DMS53 (cell line): ENCODE measurements around the gene BST1.
"Not testable (repeated sequence)": the region's sequence is repeated elsewhere in the genome, so short reads cannot be mapped to it uniquely, and the experiment has no call there.

ENCODE experiments used
- DNase-seq: peaks from one replicate; lab custom pipeline; 2025; lab: John Stamatoyannopoulos, UW

BST1 gene

DNA sequence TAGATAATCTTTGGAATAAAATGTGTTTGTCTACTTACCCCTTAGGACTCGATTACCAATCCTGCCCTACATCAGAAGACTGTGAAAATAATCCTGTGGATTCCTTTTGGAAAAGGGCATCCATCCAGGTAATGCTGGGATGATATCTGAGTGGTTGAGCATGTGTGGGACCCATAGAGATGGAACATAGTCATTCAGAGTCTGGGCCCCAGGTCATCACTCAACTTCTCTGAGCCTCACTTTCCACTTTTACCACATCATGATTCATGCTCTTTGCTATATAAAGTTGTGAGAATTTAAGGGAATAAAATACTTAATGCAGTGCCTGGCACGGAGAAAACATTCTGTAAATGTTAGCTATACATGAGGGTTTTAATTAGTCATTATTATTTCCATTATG, 8.9 kb downstream of the BST1 start:
- no peak for DNase-seq

GRCh38 chr4:15712214-15712613, 9.3 kb downstream of the BST1 start:
- DNase-seq, result no peak

- DNase-seq, result no peak
These were observed 11.3 kb downstream of the BST1 start for GRCh38 chr4:15714141-15714540.

DNA sequence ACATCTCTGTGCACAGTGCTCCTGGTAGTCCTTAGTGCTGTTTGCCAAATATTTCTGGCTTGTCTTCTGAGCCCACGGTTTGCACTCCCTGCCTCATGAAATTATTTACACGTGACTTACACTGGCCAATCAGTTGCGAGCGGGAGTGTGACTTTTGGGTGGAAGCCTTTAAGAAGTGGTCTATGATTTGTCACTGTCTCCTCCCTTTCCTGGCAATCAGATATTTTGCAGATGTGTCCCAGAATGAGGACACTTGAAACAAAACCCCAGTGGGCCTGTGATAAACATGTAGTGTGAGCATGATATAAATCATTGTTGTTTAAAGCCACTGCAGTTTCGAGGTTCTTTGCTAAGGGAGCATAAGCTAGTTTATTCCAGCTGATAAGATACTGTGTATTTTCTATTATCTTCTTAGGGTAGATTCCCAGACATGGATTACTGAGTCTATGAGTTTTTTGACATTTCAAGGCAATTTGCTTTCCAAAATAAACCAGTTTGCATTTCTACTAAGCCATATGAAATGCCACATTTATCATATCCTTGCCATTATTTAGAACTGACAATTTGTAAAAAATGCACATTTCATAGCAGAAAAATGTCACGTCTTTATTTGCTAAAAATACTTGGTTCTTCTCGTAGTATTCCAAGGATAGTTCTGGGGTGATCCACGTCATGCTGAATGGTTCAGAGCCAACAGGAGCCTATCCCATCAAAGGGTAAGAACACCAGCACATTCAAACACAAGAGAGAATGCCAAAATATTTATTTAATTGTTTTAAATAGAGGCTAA, 12.0 kb downstream of the BST1 start:
- DNase-seq, result no peak

DNA sequence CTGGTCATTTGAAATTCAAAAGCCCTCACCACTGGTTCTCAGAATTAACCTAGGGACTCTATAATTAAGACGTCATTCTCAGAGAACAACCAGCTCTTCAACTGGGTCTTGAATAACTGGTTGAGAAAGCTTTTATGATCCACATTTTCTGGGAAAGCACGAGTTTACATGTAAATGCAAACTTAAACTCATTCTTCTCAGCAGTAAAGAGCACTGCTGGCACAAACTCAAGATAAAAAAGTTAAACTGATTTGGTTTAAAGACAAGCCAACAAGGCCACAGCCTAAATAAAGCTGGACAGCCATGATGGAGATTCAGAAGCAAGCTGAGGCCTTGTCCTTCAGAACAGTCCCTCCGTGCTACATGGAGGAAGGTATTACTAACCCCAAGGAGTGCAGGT, 13.2 kb downstream of the BST1 start:
- no peak for DNase-seq

DNA sequence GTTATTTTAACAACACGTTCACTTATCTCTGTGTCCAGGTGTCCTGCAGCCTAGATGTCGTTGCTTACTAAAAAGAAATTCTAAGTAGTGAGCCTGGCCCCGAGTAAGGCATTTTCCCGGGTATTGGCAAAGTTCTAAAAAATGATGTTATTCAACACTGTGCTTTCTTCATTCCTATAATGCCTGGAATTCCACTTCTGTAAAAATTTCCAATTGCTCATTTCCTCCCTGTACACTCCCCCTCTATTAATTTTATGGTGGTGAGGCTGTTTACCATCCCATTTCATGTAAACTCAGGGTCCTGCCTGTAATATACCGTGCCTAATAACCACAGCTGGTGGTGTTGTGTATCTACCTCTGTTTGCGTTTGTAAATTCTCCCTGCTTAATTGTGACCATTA, 14.2 kb downstream of the BST1 start:
- DNase-seq, result no peak

DNA sequence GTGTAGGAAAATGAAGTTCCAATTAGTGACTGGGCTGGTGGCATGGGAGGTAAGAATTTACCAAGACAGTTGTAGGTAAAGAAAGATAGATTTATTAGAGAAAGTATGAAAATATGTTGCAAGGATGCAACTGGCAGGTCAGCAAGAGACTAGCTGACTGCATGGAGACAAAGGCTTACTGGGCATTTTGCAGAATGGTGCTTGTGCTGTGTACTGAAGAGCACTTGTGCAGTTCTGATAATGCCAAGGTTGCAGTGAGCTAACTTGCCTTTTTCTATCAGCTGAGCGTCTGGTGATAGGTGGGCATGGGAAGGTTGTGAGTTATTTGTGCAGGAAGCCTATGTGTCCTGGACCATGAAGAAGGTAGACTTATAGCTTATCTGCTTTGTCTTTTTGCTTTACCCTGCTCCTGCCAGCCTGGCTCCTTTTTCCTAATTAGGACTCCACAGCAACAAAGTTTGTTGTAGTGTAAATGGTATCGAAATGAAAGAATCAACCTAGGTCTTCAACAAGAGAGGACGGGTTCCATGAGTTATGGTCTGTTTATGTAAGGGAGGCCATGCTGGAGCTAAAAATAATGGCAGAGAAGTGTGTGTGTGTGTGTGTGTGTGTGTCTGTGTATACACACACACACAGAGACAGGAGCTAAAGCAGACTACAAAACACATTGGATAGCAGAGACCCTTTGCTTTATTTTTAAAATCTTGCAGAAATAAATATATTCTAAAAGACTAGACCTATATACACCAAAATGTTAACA, 15.0 kb downstream of the BST1 start:
- no peak for DNase-seq

DNA sequence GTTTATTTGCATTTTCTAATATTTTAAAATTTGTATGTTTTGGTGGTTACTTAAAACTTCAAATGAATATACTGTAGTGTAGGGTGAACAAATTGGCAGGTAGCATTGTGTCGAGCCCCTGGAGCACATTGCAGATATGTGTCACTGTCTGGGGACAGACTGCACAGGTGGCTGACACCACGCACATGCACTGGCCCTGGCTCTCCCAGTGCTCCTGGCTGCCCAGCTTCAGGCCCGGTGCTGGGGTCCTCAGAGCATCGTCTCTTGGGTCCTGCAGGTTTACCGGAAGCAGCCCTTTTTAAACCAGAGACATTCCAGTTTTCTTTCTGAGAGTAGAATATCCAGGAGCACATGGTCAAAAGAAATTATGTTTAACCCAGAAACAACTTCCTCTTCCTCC, 15.6 kb downstream of the BST1 start:
- no peak for DNase-seq

DNA sequence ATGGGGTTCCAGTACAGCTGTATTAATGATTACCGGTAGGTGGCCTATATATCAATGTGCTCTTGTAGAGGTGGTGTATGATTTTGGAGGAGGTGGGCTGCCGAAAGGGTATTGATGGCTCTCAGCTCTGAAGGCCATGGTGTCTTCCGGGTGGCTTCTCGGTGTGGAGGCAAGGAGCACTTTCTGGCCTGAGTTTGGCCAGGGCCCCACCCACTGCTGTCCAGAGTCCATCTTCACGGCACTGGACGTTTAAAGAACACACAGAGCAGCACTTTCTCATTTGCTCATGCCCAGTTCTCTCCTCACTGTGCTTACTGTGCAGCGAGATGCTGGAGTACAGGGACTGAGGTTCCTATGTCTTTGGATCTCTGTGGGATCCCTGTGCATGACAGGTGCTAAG, 16.1 kb downstream of the BST1 start:
- DNase-seq, result no peak

DNA sequence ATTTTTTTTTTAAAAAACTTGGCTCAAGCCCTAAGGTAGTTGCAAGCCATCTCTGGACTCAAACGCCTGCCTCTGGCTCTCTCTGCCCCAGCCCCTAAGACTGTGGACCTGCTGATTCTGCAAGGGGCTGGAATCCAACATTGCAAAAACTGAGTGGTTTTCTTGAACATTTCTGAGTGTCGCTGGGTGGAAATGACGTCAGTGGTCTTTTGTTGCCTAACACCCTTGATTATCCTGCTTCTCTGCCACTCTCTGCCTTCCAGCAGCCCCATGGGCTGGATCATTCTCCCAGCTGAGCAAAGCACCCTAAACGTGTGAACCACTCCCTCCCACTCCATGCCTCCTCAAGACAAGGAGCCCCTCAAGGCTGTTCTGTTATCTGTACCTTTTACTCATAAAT, 16.6 kb downstream of the BST1 start:
- DNase-seq, result no peak

- DNase-seq, result no peak
These were observed 18.0 kb downstream of the BST1 start for GRCh38 chr4:15720851-15721250.

DNA sequence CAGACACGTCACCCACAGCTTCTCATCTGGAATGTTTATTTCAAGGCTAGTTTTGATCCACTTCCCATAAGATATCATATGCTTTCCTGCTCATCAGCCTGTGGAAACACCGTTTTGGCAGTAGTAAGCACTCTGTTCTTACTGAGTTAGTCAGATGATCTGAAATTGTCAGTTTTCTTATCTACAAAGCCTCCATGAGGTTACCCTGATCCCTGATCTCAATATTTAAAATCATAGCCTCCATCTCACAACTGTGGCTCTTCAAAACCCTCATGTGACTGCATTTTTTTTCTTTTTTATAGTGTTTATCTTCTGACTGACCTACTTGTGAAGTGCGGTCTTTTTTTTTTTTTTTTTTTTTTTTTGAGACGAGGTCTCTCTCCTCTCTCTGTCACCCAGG, 22.7 kb downstream of the BST1 start:
- DNase-seq, result peak; percentile 57

DNA sequence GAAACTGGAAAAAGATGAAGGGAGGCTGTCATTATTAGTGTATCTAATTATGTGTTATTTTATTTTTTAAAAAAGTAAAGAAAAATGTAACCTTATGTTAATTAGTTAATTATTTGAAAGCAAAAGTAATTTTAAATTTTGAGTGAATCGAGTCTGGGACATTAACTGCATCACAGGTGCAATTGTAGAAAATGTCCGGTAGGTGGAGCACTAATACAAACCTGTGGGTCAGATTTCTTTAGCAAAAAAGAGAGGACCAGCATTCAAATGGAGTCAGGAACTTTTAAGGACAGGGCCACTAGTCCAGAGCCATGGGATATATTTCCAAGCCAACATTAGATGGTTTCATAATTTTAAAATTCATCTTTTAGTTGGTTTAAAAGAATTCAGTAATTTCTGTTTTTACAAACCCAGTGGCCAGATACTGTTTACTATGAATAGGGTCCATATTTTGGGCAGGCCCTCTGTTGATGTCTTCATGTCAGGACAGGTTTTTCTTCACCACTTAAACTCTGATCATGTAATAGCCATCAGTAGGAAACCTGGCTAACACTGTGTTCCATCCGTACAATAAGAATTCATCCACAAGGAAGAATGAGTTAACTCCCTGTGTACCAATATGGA, 27.2 kb downstream of the BST1 start:
- DNase-seq, result peak; percentile 79

DNA sequence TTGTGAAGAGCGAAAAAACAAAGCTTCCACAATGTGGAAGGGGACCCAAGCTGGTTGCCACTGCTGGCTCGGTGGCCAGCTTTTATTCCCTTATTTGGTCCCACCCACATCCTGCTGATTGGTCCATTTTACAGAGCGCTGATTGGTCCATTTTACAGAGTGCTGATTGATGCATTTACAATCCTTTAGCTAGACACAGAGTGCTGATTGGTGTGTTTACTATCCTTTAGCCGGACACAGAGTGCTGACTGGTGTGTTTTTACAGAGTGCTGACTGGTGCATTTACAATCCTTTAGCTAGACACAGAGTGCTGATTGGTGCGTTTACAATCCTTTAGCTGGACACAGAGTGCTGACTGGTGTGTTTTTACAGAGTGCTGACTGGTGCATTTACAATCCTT, 30.2 kb downstream of the BST1 start:
- not testable (repeated sequence) for DNase-seq

GRCh38 chr4:15735536-15735935, 32.7 kb downstream of the BST1 start:
- no peak for DNase-seq

DNA sequence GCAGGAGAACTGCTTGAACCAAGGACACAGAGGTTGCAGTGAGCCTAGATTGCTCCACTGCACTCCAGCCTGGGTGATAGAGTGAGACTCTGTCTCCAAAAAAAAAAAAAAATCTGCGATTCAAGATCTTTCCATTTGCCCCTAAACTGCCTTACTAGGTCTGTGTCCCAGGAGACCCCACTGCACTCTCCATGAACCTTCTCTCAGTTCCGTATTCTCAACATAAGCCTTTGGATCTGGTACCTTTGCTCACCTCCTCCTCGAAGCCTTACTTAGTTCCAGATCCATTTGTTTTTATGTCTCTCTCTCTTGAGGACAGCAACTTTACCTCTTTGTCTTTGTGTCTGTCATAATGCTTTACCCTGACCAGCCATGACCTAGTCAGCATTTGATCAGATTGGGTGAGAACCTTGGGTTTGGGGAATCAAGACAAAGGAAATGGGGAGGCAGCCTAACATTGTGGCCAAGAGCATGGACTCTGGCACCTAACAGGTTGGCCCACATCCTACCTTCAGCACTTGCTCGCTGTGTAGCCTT, 33.7 kb downstream of the BST1 start:
- no peak for DNase-seq

DNA sequence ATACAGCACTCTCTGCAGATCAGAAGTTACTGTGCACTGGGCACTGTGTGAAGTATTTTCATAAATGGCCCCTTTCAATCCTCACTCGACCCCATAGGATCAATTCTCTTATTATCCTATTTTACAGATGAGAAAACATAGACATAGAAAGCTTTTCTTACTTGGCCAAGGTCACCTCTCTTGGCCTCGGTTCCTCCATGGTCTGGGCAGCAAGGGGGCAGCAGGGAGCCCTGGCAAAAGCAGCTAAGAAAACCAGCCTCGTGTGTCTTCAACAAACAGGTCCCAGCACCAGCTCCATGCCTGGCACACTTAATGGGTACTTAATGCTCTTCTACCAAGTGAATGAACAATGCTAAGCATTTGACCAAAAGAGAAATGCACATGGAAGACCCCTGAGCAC, 34.4 kb downstream of the BST1 start:
- DNase-seq, result no peak

DNA sequence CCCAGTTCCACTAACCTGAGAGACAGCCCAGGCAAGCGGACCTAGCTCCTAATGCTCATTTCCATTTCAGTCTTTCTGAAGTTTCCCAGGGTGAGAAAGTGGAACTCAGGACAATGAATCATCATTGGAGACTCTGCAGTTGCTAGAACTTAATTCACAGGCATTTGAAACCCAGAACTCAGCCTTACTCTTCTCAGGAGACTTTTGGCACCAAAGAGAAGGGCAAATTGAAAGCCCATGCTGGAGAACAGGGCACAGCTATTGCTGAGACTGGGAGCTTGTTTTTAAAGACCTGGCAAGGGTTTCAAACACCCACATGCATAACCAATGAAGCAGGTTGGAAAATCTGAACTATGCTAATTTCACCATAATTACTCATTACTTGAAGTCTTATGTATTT, 36.0 kb downstream of the BST1 start:
- no peak for DNase-seq

GRCh38 chr4:15740764-15741404, 38.0 kb downstream of the BST1 start:
- no peak for DNase-seq

DNA sequence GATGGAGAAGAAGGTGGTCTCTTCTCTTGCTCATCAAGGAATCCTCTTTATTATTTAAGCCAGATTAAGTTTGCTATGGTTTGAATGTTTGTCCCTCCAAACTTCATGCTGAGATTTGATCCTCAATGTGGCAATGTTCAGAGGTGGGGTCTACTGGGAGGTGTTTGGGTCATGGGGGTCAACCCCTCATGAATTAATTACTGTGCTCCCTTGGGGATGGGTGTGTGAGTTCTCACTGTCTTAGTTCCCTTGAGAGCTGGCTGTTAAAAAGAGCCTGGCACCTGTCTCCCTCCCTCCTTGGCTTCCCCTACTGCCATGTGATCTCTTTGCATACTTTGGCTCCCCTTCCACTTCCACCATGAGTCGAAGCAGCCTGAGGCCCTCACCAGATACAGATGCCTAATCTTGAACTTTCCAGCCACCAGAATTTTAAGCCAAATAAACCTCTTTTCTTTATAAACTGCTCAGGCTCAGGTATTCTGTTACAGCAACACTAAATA, 39.3 kb downstream of the BST1 start:
- no peak for DNase-seq

GRCh38 chr4:15742637-15743036, 39.8 kb downstream of the BST1 start:
- no peak for DNase-seq

- no peak for DNase-seq
These were observed 41.2 kb downstream of the BST1 start for GRCh38 chr4:15744016-15744545.
